Activated naive CD4-positive, alpha-beta T cell (primary cell): Measurements from ENCODE around the gene NRIP1.
A peak's percentile ranks its signal among the peaks of the same experiment; 100 is the strongest.

Experiments used
- DNase-seq, 4 experiments: peaks; one replicate each; lab custom pipeline; 2025; lab: John Stamatoyannopoulos, UW

NRIP1 gene, protein sequence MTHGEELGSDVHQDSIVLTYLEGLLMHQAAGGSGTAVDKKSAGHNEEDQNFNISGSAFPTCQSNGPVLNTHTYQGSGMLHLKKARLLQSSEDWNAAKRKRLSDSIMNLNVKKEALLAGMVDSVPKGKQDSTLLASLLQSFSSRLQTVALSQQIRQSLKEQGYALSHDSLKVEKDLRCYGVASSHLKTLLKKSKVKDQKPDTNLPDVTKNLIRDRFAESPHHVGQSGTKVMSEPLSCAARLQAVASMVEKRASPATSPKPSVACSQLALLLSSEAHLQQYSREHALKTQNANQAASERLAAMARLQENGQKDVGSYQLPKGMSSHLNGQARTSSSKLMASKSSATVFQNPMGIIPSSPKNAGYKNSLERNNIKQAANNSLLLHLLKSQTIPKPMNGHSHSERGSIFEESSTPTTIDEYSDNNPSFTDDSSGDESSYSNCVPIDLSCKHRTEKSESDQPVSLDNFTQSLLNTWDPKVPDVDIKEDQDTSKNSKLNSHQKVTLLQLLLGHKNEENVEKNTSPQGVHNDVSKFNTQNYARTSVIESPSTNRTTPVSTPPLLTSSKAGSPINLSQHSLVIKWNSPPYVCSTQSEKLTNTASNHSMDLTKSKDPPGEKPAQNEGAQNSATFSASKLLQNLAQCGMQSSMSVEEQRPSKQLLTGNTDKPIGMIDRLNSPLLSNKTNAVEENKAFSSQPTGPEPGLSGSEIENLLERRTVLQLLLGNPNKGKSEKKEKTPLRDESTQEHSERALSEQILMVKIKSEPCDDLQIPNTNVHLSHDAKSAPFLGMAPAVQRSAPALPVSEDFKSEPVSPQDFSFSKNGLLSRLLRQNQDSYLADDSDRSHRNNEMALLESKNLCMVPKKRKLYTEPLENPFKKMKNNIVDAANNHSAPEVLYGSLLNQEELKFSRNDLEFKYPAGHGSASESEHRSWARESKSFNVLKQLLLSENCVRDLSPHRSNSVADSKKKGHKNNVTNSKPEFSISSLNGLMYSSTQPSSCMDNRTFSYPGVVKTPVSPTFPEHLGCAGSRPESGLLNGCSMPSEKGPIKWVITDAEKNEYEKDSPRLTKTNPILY (N-terminal part only)

GRCh38 chr21:15064576-15065391, at the start of gene NRIP1:
NRIP1 (minus strand) TSS chr21:15065000; CDS start chr21:14968192, 96,808 bp downstream.
- peak; percentile 51 to 84 (median 65) for DNase-seq

DNA sequence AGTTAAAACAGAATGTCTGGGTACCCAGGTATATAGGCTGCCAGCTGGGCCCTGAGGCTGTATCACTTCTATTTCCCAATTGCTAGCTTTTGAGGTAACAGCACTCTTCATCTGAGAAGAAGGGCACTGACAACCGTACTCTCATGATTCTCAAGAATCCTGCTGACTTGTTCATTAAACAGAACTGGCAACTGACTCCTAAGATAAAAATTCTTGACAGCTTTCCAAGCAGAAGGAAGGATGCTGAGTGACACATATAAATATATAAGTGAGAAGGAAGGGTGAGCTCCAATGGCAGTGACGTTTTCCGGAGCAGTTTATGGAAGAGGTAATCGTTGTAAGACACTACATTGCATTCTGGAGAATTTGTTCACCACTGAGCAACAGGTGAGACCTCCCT, 48.1 kb upstream of the NRIP1 start:
- DNase-seq: no peak

DNA sequence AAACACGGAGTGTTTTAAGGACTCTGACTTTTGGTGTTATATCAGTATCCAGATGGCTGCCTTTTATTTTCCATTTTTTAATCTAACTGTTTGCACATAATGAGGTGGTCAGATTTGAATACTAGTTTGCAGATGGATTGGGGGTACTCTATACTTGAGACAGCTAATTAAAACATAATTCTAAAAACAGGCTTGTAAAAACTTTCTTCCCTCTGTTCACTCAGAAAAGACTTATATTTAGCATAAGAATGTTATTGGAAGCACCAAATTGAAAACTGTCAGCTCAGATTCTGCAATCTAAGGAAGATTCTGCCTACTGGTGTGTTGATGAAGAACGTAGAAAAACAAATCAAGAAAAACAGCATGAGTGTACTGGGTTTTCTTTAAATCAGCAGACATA, 44.0 kb upstream of the NRIP1 start:
- no peak for DNase-seq

GRCh38 chr21:15104470-15104869, 39.7 kb upstream of the NRIP1 start:
- no peak for DNase-seq

GRCh38 chr21:15098908-15099307, 34.1 kb upstream of the NRIP1 start:
- no peak for DNase-seq

DNA sequence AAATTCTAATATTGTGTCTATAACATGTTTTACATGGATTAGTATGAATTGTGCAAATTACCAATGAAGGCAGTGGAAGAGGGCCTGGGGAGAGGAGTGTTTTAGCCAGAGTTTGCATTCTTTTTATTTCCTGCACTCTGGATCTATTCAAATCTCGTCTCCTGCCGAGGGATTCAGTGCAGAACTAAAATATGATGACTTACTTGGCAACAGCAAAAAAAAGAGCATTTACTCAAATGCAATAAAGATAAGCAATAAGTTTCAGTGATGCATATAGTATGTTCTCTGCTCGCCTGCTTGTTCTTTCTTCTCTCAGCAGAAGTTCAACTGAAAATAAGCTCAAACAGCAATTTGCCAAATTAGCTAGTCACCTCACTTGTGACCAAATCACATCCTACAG, 33.4 kb upstream of the NRIP1 start:
- DNase-seq: no peak

GRCh38 chr21:15097580-15097979, 32.8 kb upstream of the NRIP1 start:
- DNase-seq: no peak

GRCh38 chr21:15096146-15096545, 31.3 kb upstream of the NRIP1 start:
- no peak for DNase-seq

- DNase-seq: no peak
Observed at GRCh38 chr21:15095326-15095725, 30.5 kb upstream of the NRIP1 start.

GRCh38 chr21:15094706-15095105, 29.9 kb upstream of the NRIP1 start:
- no peak for DNase-seq

GRCh38 chr21:15093216-15093615, 28.4 kb upstream of the NRIP1 start:
- no peak for DNase-seq

DNA sequence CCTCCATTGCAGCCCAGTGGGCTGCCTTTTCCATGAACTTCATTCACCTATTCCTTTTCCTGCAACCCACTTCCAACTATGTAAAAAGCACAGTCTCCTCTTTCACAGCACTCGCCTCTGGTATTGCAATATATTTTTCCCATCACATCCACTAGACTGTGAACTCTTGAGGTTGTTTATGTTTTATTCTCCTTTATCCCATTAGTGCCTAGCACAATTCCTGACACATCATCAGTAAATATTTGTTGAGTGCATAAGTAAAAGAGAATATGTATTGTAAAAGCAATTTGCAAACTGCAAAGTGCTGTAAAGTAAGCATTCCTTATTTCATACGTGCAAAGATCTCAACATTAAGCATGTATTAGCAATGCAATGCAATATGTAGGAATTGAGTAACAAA, 27.9 kb upstream of the NRIP1 start:
- no peak for DNase-seq

DNA sequence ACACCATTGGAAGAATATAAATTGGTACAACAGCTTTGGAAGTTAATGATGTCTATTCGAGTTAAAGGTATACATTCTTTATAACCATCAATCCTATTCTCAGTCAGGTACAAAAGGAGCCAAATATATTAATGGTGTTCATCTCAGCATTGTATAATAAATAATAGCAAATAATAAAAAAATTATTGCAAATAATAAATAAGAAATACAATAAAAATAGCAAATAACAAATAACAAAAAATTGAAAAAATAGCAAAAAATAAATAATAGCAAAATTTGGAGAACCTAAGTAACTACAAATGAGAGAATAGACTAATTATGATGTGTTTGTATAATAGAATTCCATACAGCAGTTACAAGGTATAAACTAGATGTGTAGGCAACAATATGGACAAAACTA, 25.6 kb upstream of the NRIP1 start:
- DNase-seq: no peak

DNA sequence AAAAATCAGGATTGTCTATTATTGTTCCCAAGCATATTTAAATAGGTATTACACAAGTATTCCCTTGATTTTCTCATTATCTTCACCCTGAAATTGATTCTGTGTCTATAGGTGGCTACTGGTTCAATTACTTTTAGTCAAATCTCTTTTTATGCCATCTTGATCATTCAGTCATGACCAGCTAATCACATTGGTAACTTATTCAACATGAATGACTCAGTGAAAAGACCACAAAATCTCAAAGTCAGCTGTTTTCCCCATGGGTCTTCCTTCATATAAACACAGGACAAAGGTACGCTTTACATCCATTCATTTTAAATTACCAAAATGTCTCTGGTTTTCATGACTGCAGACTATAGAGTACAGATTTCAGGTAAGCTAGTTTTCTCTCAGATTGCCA, 23.7 kb upstream of the NRIP1 start:
- no peak for DNase-seq

DNA sequence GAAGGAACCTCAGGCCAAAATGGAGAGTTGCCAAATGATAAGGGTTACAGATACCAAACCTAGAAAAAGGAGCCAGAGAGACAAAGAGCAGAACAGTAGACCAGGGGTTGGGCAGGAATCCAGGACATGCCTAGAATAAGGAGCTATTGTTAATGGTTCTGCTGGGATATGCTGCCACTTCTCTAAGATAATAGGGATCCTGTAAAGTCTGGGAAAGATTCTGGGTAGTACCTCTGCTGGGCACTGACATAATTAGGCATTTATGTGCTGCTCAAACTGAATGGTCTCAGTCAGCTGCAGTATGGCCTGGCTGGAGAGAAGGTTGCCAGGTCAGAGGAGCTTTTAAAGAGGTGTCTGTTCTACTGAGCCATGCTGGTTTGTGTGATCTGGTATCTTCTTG, 19.9 kb upstream of the NRIP1 start:
- no peak for DNase-seq

- DNase-seq: no peak
Observed at GRCh38 chr21:15080526-15080925, 15.7 kb upstream of the NRIP1 start.

DNA sequence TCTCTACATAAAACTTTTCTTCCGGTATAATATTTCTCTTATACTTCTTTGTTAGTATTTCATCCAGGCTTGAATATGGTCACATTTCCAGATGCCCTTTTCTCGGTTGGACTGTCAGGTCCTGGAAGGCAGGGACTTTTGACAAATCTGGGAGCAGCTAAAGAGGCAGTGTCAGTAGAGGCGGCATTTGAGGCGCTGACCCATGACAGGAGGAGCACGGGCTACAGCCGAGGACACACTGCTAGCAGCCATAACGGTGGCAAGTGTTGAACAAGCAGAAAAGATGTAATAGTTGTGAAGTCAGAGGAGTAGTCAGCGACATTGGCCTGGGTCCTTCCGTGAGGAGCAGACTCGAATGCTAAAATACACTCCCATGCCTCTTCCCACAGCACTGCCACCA, 14.5 kb upstream of the NRIP1 start:
- no peak for DNase-seq

DNA sequence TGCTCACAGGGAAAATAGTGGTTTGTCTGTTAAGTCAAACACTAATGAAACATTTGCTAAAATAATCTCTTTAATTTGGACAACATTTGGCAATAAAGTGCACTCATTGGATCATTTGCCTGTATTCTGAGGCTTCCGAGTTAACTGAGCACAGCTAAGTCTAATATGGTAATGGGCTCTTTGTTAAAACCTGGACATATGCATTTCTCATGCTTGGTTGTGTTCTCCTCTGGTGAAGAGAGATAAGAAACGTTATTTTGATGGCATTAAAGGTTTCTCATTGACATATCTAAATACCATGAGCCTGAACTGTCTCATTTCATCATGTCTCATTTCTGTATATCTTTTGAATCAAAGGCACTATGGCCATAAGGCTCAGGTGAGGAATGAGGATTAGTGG, 13.4 kb upstream of the NRIP1 start:
- DNase-seq: no peak

- no peak for DNase-seq
Observed at GRCh38 chr21:15077529-15078145, 12.8 kb upstream of the NRIP1 start.

GRCh38 chr21:15076730-15077129, 11.9 kb upstream of the NRIP1 start:
- DNase-seq: no peak

GRCh38 chr21:15071009-15071408, 6.2 kb upstream of the NRIP1 start:
- no peak for DNase-seq
